HepG2 (cell line): ENCODE measurements around the gene SIRT1. TPM values are rescaled to one million over a fixed set of nuclear protein-coding genes. Genes with fewer than 3 reads are reported as not detected.
A peak's percentile ranks its signal among the peaks of the same experiment; 100 is the strongest.

Experiments
- CBX5 ChIP-seq: sonication (generic); formaldehyde crosslinking; IDR thresholded peaks from 2 replicates; pipeline ENCODE4 v1.4.0; 2020; ENCODE audit warnings: missing genetic modification reagents, borderline replicate concordance
- CREM ChIP-seq, 2 experiments: sonication (generic) in 1 of 2; formaldehyde crosslinking in 1 of 2; IDR thresholded peaks; 2 replicates each; pipeline versions ENCODE4 v1.4.0 to v1.6.1; 2016 to 2020; ENCODE audit warnings: antibody characterized with exemption in 1 of 2, mild to moderate bottlenecking in 1 of 2, missing genetic modification reagents in 1 of 2
- HDAC2 ChIP-seq: sonication (generic); formaldehyde crosslinking; IDR thresholded peaks from 2 replicates; pipeline ENCODE4 v1.4.0; 2020; ENCODE audit warnings: missing genetic modification reagents
- KDM1A ChIP-seq: IDR thresholded peaks from 2 replicates; pipeline ENCODE4 v1.6.1; 2016; ENCODE audit warnings: missing compliant biosample characterization
- SIX1 ChIP-seq: sonication (generic); formaldehyde crosslinking; IDR thresholded peaks from 2 replicates; pipeline ENCODE4 v1.4.0; 2020; ENCODE audit warnings: missing genetic modification reagents, borderline replicate concordance
- TCF7 ChIP-seq: sonication (generic); IDR thresholded peaks from 2 replicates; pipeline ENCODE4 v1.6.1; 2016; ENCODE audit warnings: antibody characterized with exemption, low read depth
- ZFP36L2 ChIP-seq: sonication (generic); formaldehyde crosslinking; IDR thresholded peaks from 2 replicates; pipeline ENCODE4 v1.4.0; 2020; ENCODE audit warnings: missing genetic modification reagents
- ZKSCAN5 ChIP-seq: sonication (generic); formaldehyde crosslinking; IDR thresholded peaks from 2 replicates; pipeline ENCODE4 v1.5.1; 2020; ENCODE audit warnings: mild to moderate bottlenecking, missing genetic modification reagents
- ZMYM3 ChIP-seq: sonication (generic); formaldehyde crosslinking; IDR thresholded peaks from 2 replicates; pipeline ENCODE4 v1.5.1; 2020; ENCODE audit warnings: mild to moderate bottlenecking, missing genetic modification reagents
- ZNF326 ChIP-seq: sonication (generic); formaldehyde crosslinking; IDR thresholded peaks from 2 replicates; pipeline ENCODE4 v1.4.0; 2020; ENCODE audit warnings: missing genetic modification reagents, borderline replicate concordance
- ZNF558 ChIP-seq: sonication (generic); formaldehyde crosslinking; IDR thresholded peaks from 2 replicates; pipeline ENCODE4 v1.9.0; 2022; ENCODE audit warnings: mild to moderate bottlenecking, missing genetic modification reagents, borderline replicate concordance
- ZNF563 ChIP-seq: sonication (generic); formaldehyde crosslinking; IDR thresholded peaks from 2 replicates; pipeline ENCODE4 v1.8.0; 2022; ENCODE audit warnings: mild to moderate bottlenecking, moderate library complexity, missing genetic modification reagents
- polyA plus RNA-seq, 8 experiments: library from polyadenylated mRNA; depleted of rRNA in 3 of 8; stranded (reverse) in 7 of 8; unstranded in 1 of 8; fragments of >200 nt; fragmentation: Illumina TruSeq in 4 of 8; extraction: Trizol in 4 of 8; gene quantifications; 2 replicates each; pipeline versions ENCODE4 v1.2.1 to v1.2.3, GENCODE V29; 2011 to 2016; ENCODE audit warnings: low read depth in 4 of 8, missing spikeins in 1 of 8, mixed read lengths in 1 of 8; ENCODE audit not compliant: insufficient read depth in 1 of 8
- total RNA-seq, 5 experiments: library from RNA; depleted of rRNA; stranded (reverse); fragments of >200 nt; fragmentation: Illumina TruSeq; extraction: Trizol; gene quantifications; 2 replicates each; pipeline ENCODE4 v1.2.3, GENCODE V29; 2016; ENCODE audit warnings: low read depth in 1 of 5
- TF ChIP-seq, protein P1 (sequence below): sonication (generic); formaldehyde crosslinking; IDR thresholded peaks from 2 replicates; pipeline ENCODE4 v1.4.0; 2020; ENCODE audit warnings: low read depth, mild to moderate bottlenecking, missing genetic modification reagents
- TF ChIP-seq, protein P2 (sequence below): sonication (generic); formaldehyde crosslinking; IDR thresholded peaks from 2 replicates; pipeline ENCODE4 v1.5.0; 2020; ENCODE audit warnings: missing genetic modification reagents
- TF ChIP-seq, protein P3 (sequence below): sonication (generic); IDR thresholded peaks from 2 replicates; pipeline ENCODE4 v1.6.1; 2016; ENCODE audit warnings: low read depth, borderline replicate concordance
- TF ChIP-seq, protein P4 (sequence below): sonication (generic); formaldehyde crosslinking; IDR thresholded peaks from 2 replicates; pipeline ENCODE4 v1.4.0; 2020; ENCODE audit warnings: missing genetic modification reagents, mild to moderate bottlenecking, borderline replicate concordance
- TF ChIP-seq, protein P5 (sequence below): sonication (generic); formaldehyde crosslinking; conservative IDR thresholded peaks from 2 replicates; pipeline ENCODE4 v1.4.0; 2020; ENCODE audit warnings: missing genetic modification reagents

SIRT1 gene
- total and polyA plus RNA-seq, 2 of the 13 experiments (the other 11 are each of a cell fraction or from before 2014, with no cell fraction given) = 9.4 to 10.2 TPM

DNA sequence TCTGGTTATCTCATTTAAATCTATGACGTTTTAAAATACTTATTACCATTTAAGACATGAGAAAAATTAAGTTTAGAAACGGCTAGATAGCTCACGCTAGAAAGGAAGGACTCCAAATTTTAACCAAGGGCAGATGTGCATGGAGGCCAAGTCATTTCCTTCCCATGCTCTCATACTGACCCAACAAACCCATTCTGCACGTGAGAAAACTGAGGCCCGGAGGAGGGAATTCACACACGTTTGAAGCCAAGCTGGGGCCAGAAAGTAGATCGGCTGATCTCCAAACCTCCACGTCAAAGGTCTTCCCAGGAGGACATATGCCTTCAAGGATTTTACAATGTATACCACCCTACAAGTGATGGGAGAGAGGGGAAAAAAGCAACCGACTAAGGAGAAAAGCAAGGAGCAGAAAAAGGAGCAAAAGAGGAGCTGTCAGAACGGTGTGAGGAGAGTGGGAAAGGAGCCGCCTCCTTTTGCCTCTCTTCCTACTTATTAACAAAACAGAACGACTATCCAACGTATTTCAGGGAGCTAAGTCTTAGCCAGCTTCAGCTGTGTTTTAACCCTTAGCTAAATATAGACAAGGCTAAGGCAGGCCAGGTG lies 645 bp upstream of the SIRT1 start (continued):
- TF ChIP-seq, protein P1, sequence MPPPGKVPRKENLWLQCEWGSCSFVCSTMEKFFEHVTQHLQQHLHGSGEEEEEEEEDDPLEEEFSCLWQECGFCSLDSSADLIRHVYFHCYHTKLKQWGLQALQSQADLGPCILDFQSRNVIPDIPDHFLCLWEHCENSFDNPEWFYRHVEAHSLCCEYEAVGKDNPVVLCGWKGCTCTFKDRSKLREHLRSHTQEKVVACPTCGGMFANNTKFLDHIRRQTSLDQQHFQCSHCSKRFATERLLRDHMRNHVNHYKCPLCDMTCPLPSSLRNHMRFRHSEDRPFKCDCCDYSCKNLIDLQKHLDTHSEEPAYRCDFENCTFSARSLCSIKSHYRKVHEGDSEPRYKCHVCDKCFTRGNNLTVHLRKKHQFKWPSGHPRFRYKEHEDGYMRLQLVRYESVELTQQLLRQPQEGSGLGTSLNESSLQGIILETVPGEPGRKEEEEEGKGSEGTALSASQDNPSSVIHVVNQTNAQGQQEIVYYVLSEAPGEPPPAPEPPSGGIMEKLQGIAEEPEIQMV = no peak
- TF ChIP-seq, protein P2, sequence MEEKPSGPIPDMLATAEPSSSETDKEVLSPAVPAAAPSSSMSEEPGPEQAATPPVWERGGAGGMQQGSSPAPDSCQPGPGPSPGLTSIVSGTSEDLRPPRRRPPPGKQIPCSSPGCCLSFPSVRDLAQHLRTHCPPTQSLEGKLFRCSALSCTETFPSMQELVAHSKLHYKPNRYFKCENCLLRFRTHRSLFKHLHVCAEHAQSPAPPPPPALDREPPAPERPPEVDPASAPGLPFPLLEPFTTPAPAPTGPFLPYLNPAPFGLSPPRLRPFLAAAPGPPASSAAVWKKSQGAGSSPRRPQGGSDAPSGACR (CRISPR knock-in tag) = 0 out of 2 replicates have a peak, but pooled peaks have one; percentile 9
- TF ChIP-seq CBX5 (CRISPR knock-in tag) (no peak), TCF7 (0 out of 2 replicates have a peak, but pooled peaks have one; percentile 3), ZNF563 (CRISPR knock-in tag) (no peak), CREM (IDR thresholded peaks at IDR 0.05) (no peak), CREM (CRISPR knock-in tag; IDR thresholded peaks at IDR 0.05) (no peak), SIX1 (no peak), ZNF326 (CRISPR knock-in tag) (no peak), ZKSCAN5 (CRISPR knock-in tag) (no peak), KDM1A (CRISPR knock-in tag) (peak; percentile 53; the same call in 1 of the 2 replicates), HDAC2 (CRISPR knock-in tag) (no peak), ZMYM3 (CRISPR knock-in tag) (peak; percentile 86), ZFP36L2 (CRISPR knock-in tag) (no peak), ZNF558 (CRISPR knock-in tag) (0 out of 2 replicates have a peak, but pooled peaks have one; percentile 5)
- TF ChIP-seq, protein P3, sequence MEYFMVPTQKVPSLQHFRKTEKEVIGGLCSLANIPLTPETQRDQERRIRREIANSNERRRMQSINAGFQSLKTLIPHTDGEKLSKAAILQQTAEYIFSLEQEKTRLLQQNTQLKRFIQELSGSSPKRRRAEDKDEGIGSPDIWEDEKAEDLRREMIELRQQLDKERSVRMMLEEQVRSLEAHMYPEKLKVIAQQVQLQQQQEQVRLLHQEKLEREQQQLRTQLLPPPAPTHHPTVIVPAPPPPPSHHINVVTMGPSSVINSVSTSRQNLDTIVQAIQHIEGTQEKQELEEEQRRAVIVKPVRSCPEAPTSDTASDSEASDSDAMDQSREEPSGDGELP = 0 out of 2 replicates have a peak, but pooled peaks have one; percentile 52
- TF ChIP-seq, protein P4, sequence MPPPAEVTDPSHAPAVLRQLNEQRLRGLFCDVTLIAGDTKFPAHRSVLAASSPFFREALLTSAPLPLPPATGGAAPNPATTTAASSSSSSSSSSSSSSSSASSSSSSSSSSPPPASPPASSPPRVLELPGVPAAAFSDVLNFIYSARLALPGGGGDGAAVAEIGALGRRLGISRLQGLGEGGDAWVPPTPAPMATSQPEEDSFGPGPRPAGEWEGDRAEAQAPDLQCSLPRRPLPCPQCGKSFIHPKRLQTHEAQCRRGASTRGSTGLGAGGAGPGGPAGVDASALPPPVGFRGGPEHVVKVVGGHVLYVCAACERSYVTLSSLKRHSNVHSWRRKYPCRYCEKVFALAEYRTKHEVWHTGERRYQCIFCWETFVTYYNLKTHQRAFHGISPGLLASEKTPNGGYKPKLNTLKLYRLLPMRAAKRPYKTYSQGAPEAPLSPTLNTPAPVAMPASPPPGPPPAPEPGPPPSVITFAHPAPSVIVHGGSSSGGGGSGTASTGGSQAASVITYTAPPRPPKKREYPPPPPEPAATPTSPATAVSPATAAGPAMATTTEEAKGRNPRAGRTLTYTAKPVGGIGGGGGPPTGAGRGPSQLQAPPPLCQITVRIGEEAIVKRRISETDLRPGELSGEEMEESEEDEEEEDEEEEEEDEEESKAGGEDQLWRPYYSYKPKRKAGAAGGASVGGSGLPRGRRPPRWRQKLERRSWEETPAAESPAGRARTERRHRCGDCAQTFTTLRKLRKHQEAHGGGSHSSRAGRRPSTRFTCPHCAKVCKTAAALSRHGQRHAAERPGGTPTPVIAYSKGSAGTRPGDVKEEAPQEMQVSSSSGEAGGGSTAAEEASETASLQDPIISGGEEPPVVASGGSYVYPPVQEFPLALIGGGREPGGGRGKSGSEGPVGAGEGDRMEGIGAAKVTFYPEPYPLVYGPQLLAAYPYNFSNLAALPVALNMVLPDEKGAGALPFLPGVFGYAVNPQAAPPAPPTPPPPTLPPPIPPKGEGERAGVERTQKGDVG (CRISPR knock-in tag) = no peak
- TF ChIP-seq, protein P5, sequence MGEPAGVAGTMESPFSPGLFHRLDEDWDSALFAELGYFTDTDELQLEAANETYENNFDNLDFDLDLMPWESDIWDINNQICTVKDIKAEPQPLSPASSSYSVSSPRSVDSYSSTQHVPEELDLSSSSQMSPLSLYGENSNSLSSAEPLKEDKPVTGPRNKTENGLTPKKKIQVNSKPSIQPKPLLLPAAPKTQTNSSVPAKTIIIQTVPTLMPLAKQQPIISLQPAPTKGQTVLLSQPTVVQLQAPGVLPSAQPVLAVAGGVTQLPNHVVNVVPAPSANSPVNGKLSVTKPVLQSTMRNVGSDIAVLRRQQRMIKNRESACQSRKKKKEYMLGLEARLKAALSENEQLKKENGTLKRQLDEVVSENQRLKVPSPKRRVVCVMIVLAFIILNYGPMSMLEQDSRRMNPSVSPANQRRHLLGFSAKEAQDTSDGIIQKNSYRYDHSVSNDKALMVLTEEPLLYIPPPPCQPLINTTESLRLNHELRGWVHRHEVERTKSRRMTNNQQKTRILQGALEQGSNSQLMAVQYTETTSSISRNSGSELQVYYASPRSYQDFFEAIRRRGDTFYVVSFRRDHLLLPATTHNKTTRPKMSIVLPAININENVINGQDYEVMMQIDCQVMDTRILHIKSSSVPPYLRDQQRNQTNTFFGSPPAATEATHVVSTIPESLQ (CRISPR knock-in tag) = no peak
